ENCODE measurements around the gene VPS13D.

GRCh38 chr1:12269351-12269750 lies 39.5 kb downstream of the VPS13D start:
- TF ChIP-seq CTCF (IDR thresholded peaks at IDR 0.05) (no peak), POLR2A (IDR thresholded peaks at IDR 0.05) (no peak)

Data from thyroid gland (tissue), 4 donors.